GM23338 (cell line): ENCODE results near the gene SDC3. TPM values are rescaled to one million over a fixed set of nuclear protein-coding genes. Genes with fewer than 3 reads are reported as not detected.

Experiments used
- ATAC-seq: fragments of 200-7000 bp; cut with Tn5 transposase; 3 replicates; pipeline ENCODE4 v1.9.1; 2020
- DNase-seq: peaks from one replicate; pipeline ENCODE4 v3.0.0-alpha.2; 2015; ENCODE audit warnings: low spot score
- H2AFZ ChIP-seq: fragments of 200-600 bp; sonication (generic); 2 replicates; pipeline ENCODE4 v1.8.0; 2016; ENCODE audit warnings: antibody characterized with exemption, mild to moderate bottlenecking, moderate library complexity
- H3F3A ChIP-seq: fragments of 200-600 bp; sonication (generic); replicated peaks from 2 replicates; pipeline ENCODE4 v1.8.0; 2017; ENCODE audit warnings: antibody characterized with exemption, mixed run types, low read depth
- H3K27ac ChIP-seq: fragments of 200-600 bp; sonication (generic); 2 replicates; pipeline ENCODE4 v1.6.1; 2016; ENCODE audit warnings: low read depth
- H3K27me3 ChIP-seq: fragments of 200-600 bp; sonication (generic); 2 replicates; pipeline ENCODE4 v1.8.0; 2016; ENCODE audit warnings: mild to moderate bottlenecking, mixed run types, moderate library complexity; ENCODE audit not compliant: insufficient read depth
- H3K36me3 ChIP-seq: fragments of 200-600 bp; sonication (generic); 2 replicates; pipeline ENCODE4 v1.8.0; 2016; ENCODE audit warnings: mild to moderate bottlenecking; ENCODE audit not compliant: insufficient read depth
- H3K4me1 ChIP-seq: fragments of 200-600 bp; sonication (generic); 2 replicates; pipeline ENCODE4 v1.8.0; 2016; ENCODE audit warnings: mild to moderate bottlenecking, moderate library complexity; ENCODE audit not compliant: insufficient read depth
- H3K4me2 ChIP-seq: fragments of 200-600 bp; sonication (generic); 2 replicates; pipeline ENCODE4 v1.7.1; 2017; ENCODE audit warnings: mixed run types
- H3K4me3 ChIP-seq: fragments of 200-600 bp; sonication (generic); 2 replicates; pipeline ENCODE4 v1.6.1; 2016; ENCODE audit warnings: mixed run types
- H3K79me2 ChIP-seq: fragments of 200-600 bp; sonication (generic); replicated peaks from 2 replicates; pipeline ENCODE4 v1.8.0; 2017; ENCODE audit warnings: mild to moderate bottlenecking; ENCODE audit not compliant: insufficient read depth
- H3K9me2 ChIP-seq: fragments of 200-600 bp; sonication (generic); 2 replicates; pipeline ENCODE4 v1.8.0; 2017; ENCODE audit not compliant: insufficient read depth
- H4K20me1 ChIP-seq: fragments of 200-600 bp; sonication (generic); replicated peaks from 2 replicates; pipeline ENCODE4 v1.8.0; 2017; ENCODE audit warnings: mild to moderate bottlenecking; ENCODE audit not compliant: insufficient read depth
- H3K27ac Mint-ChIP-seq: 2 replicates; pipeline ENCODE4 v1.8.0; 2020; ENCODE audit warnings: inconsistent platforms, mild to moderate bottlenecking, moderate library complexity, mixed read lengths
- H3K27me3 Mint-ChIP-seq: 3 replicates; pipeline ENCODE4 v1.8.0; 2022; ENCODE audit warnings: low read depth, mild to moderate bottlenecking, moderate library complexity, mixed read lengths, inconsistent platforms; ENCODE audit not compliant: insufficient read depth, poor library complexity
- H3K36me3 Mint-ChIP-seq: 3 replicates; pipeline ENCODE4 v1.8.0; 2021; ENCODE audit warnings: low read depth, mild to moderate bottlenecking, inconsistent platforms, moderate library complexity, mixed read lengths
- H3K4me1 Mint-ChIP-seq: 3 replicates; pipeline ENCODE4 v1.8.0; 2020; ENCODE audit warnings: mild to moderate bottlenecking, inconsistent platforms, mixed read lengths
- H3K4me3 Mint-ChIP-seq: 3 replicates; pipeline ENCODE4 v1.8.0; 2021; ENCODE audit warnings: moderate library complexity, mild to moderate bottlenecking, inconsistent platforms, mixed read lengths
- H3K9me3 Mint-ChIP-seq: 3 replicates; pipeline ENCODE4 v1.8.0; 2020; ENCODE audit warnings: moderate library complexity, mild to moderate bottlenecking, inconsistent platforms, mixed read lengths
- CREB1 ChIP-seq: fragments of 250-450 bp; sonication (Bioruptor Pico); IDR thresholded peaks from 2 replicates; pipeline ENCODE4 v1.5.0; 2020; ENCODE audit warnings: low read depth, mild to moderate bottlenecking, moderate library complexity
- ETS1 ChIP-seq: IDR thresholded peaks from 2 replicates; pipeline ENCODE4 v1.6.1; 2016; ENCODE audit warnings: antibody characterized with exemption
- EZH2 ChIP-seq: fragments of 200-600 bp; sonication (generic); IDR thresholded peaks from one replicate; pipeline ENCODE4 v1.8.0; 2017; ENCODE audit warnings: antibody characterized with exemption, mild to moderate bottlenecking, low read depth; ENCODE audit not compliant: unreplicated experiment
- EZH2phosphoT487 ChIP-seq: fragments of 200-600 bp; sonication (generic); IDR thresholded peaks from one replicate; pipeline ENCODE4 v1.8.1; 2018; ENCODE audit warnings: antibody characterized with exemption; ENCODE audit not compliant: unreplicated experiment
- JUNB ChIP-seq: IDR thresholded peaks from one replicate; pipeline ENCODE4 v1.6.1; 2016; ENCODE audit warnings: antibody characterized with exemption; ENCODE audit not compliant: unreplicated experiment
- POLR2AphosphoS5 ChIP-seq: IDR thresholded peaks from 2 replicates; pipeline ENCODE4 v1.6.1; 2016; ENCODE audit warnings: antibody characterized with exemption, low read depth
- ZNF462 ChIP-seq: fragments of 250-450 bp; sonication (Bioruptor Pico); IDR thresholded peaks from 2 replicates; pipeline ENCODE4 v1.5.0; 2020; ENCODE audit warnings: mild to moderate bottlenecking, moderate library complexity
- polyA plus RNA-seq: library from polyadenylated mRNA; unstranded; fragments of >200 nt; fragmentation: Nextera tagmentation; extraction: Ambion mirVana; gene quantifications from 2 replicates; pipeline ENCODE4 v1.2.1, GENCODE V29; 2016
- total RNA-seq: library from RNA; depleted of rRNA; stranded (reverse); fragments of >200 nt; shearing (Covaris generic); gene quantifications from 2 replicates; pipeline ENCODE4 v1.2.3, GENCODE V29; 2014

Gene SDC3
- total and polyA plus RNA-seq, 2 experiments from 2014 or later, result 5.2 to 29.7 TPM

GRCh38 chr1:30895382-30895943 lies 13.1 kb downstream of the SDC3 start:
- TF ChIP-seq ZNF462 (CRISPR knock-in tag), result no peak
- TF ChIP-seq JUNB, result no peak
- TF ChIP-seq CREB1 (CRISPR knock-in tag), result no peak
- no peak for TF ChIP-seq POLR2AphosphoS5
- H3K36me3 Mint-ChIP-seq, result no peaks in the 10 kb centered on the region
- no peaks in the 10 kb centered on the region for H3K79me2 ChIP-seq
- H3F3A ChIP-seq, result no peaks in the 10 kb centered on the region
- peak; percentile 26 for ATAC-seq
- 0 out of 2 replicates have a peak overlapping the region, but pooled peaks have one; percentile 50 for H3K27ac ChIP-seq
- peak overlapping the region; percentile 69; the same call in 1 of the 2 replicates for H3K27ac Mint-ChIP-seq
- DNase-seq, result no peak
- H3K4me2 ChIP-seq, result no peak overlapping the region
- H4K20me1 ChIP-seq, result no peaks in the 10 kb centered on the region; the same call in 1 of the 2 replicates
- H3K4me3 Mint-ChIP-seq, result no peak overlapping the region
- peaks cover 5% of the 10 kb centered on the region for H3K27me3 Mint-ChIP-seq
- no peaks in the 10 kb centered on the region for H3K27me3 ChIP-seq
- H3K4me1 ChIP-seq, result peaks cover 3% of the 10 kb centered on the region; the same call in 1 of the 2 replicates
- peaks cover 19% of the 10 kb centered on the region for H3K4me1 Mint-ChIP-seq
- H3K36me3 ChIP-seq, result no peaks in the 10 kb centered on the region
- no peak overlapping the region for H3K4me3 ChIP-seq
- H3K9me3 Mint-ChIP-seq, result no peaks in the 10 kb centered on the region; the same call in 2 of the 3 replicates
- H2AFZ ChIP-seq, result no peak overlapping the region
- H3K9me2 ChIP-seq, result no peaks in the 10 kb centered on the region

DNA sequence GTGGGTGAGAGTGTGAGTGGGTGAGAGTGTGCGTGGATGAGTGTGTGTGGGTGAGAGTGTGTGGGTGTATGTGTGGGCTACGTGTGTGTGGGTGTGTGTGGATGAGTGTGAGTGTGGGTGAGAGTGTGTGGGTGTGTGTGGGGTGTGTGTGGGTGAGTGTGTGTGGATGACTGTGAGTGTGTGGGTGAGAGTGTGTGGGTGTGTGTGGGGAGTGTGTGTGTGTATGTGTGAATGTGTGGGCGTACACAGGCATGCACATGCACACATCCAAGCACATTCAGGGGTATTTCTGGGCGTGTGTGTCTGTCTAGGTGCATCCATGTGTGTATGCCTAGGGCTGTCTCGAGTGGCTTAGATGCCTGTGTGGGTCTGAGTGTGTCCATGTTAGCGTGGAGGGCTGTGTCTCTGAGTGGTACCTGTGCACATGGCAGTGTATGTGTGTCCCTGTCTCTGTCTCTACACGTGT lies 14.0 kb downstream of the SDC3 start:
- Histone ChIP-seq H3K4me3 (no peak overlapping the region), H3F3A (no peaks in the 10 kb centered on the region), H2AFZ (no peak overlapping the region), H3K4me1 (peaks cover 3% of the 10 kb centered on the region; the same call in 1 of the 2 replicates), H3K9me2 (no peaks in the 10 kb centered on the region), H3K79me2 (no peaks in the 10 kb centered on the region), H3K36me3 (no peaks in the 10 kb centered on the region), H3K27ac (no peak overlapping the region), H3K27me3 (no peaks in the 10 kb centered on the region), H4K20me1 (peaks cover 2% of the 10 kb centered on the region; the same call in 1 of the 2 replicates), H3K4me2 (no peak overlapping the region)
- DNase-seq (no peak), ATAC-seq (no peak)
- H3K9me3 Mint-ChIP-seq, result no peaks in the 10 kb centered on the region; the same call in 2 of the 3 replicates
- H3K27ac Mint-ChIP-seq, result no peak overlapping the region
- H3K4me3 Mint-ChIP-seq, result no peak overlapping the region
- peaks cover 6% of the 10 kb centered on the region for H3K27me3 Mint-ChIP-seq
- no peaks in the 10 kb centered on the region for H3K36me3 Mint-ChIP-seq
- peaks cover 19% of the 10 kb centered on the region for H3K4me1 Mint-ChIP-seq
- no peak for TF ChIP-seq EZH2
- TF ChIP-seq EZH2phosphoT487, result no peak
- TF ChIP-seq ETS1, result no peak
